ENCODE measurements around the gene ABCD4.

Gene ABCD4

GRCh38 chr14:74237441-74237840, 65.3 kb downstream of the ABCD4 start:
- no peak overlapping the region for H3K27ac ChIP-seq (ENCODE audit: low read depth, low read length, poor library complexity, severe bottlenecking)
- no peaks in the 10 kb centered on the region; the same call in 1 of the 2 replicates for H3K36me3 ChIP-seq (ENCODE audit: insufficient read depth, low read length)
- H2AFZ ChIP-seq (ENCODE audit: low read length) = no peak overlapping the region
- no peaks in the 10 kb centered on the region for H3K79me2 ChIP-seq (ENCODE audit: insufficient read depth, low read length)
- no peaks in the 10 kb centered on the region for H4K20me1 ChIP-seq (ENCODE audit: insufficient read depth, low read length)
- H3K9me3 ChIP-seq (ENCODE audit: low read length) = no peaks in the 10 kb centered on the region
- no peaks in the 10 kb centered on the region for H3K9me2 ChIP-seq (ENCODE audit: low read depth, low read length)
- H3K27me3 ChIP-seq (ENCODE audit: insufficient read depth, low read length) = no peaks in the 10 kb centered on the region; the same call in none of the 2 replicates
- H3K4me3 ChIP-seq (ENCODE audit: low read depth, low read length, poor library complexity, severe bottlenecking) = no peak overlapping the region
- TF ChIP-seq EZH2 (IDR thresholded peaks at IDR 0.05; ENCODE audit: borderline replicate concordance, low read length) = no peak
- TF ChIP-seq CTCF (IDR thresholded peaks at IDR 0.05; ENCODE audit: low read length) = no peak
- no peaks in the 10 kb centered on the region for H3F3A ChIP-seq (ENCODE audit: insufficient read depth, low read length)
- H3K4me1 ChIP-seq (ENCODE audit: insufficient read depth, low read length, severe bottlenecking) = no peaks in the 10 kb centered on the region
- H3K9ac ChIP-seq (ENCODE audit: low read length) = no peak overlapping the region
- no peak overlapping the region for H3K4me2 ChIP-seq (ENCODE audit: low read length)

Data from OCI-LY1 (cell line).